HG03097 (cell line): ENCODE measurements around the gene FBXO3.
"Not testable (repeated sequence)": the region's sequence is repeated elsewhere in the genome, so short reads cannot be mapped to it uniquely, and the experiment has no call there.

Source experiments
- ATAC-seq: cut with Tn5 transposase; IDR thresholded peaks from one replicate; pipeline ENCODE4 v1.9.1; 2021; ENCODE audit not compliant: unreplicated experiment, low FRiP score

FBXO3 gene, protein sequence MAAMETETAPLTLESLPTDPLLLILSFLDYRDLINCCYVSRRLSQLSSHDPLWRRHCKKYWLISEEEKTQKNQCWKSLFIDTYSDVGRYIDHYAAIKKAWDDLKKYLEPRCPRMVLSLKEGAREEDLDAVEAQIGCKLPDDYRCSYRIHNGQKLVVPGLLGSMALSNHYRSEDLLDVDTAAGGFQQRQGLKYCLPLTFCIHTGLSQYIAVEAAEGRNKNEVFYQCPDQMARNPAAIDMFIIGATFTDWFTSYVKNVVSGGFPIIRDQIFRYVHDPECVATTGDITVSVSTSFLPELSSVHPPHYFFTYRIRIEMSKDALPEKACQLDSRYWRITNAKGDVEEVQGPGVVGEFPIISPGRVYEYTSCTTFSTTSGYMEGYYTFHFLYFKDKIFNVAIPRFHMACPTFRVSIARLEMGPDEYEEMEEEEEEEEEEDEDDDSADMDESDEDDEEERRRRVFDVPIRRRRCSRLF

DNA sequence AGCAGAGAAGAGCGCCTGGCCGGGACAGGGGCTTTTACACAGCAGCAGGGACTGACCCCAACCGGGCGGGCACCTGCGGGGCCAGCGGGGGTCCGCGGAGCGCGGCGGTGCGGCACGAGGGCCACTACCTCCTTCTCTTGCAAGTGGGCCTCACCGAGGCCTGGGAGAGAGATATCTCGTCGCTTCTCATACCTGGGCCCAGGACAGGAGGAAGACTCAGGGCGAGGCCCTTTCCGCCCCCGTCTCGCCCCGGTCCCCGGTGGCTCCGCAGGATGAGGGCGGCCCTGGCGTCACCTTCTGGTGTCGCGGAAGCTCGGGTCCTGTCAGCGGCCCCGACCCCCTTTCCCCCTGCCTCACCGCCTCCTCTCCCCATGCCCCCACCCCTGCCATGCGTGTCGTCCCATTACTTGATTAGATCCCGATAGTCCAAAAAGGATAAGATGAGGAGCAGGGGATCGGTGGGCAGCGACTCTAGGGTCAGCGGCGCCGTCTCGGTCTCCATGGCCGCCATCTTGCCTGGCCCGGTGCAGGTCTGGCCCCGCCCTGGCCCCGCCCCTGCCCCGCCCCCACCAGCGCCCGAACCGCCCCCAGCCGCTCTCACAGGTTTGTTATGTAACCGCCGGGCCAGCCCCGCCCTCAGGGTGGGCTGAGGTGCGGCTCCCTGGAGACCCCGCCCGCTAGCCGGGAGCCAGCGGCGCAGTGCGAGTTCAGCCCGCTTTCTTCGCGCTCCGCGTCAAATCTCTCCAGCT lies at the start of gene FBXO3:
Gene FBXO3, minus strand, starts transcription at position 534 of the 749 bp plus-strand sequence. Its CDS starts 23 bp downstream, at position 511.
- ATAC-seq, result peak; percentile 58

DNA sequence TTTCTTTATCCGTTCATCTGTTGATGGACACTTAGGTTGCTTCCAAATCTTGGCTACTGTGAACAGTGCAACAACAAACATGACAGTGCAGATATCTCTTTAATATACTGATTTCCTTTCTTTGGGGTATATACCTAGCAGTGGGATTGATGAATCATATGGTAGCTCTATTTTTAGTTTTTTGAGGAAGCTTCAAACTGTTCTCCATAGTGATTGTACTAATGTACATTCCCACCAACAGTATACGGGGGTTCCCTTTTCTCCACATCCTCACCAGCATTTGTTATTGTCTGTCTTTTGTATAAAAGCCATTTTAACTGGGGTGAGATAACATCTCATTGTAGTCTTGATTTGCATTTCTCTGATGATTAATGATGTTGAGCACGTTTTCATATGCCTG lies 48.7 kb upstream of the FBXO3 start:
- ATAC-seq, result not testable (repeated sequence)

DNA sequence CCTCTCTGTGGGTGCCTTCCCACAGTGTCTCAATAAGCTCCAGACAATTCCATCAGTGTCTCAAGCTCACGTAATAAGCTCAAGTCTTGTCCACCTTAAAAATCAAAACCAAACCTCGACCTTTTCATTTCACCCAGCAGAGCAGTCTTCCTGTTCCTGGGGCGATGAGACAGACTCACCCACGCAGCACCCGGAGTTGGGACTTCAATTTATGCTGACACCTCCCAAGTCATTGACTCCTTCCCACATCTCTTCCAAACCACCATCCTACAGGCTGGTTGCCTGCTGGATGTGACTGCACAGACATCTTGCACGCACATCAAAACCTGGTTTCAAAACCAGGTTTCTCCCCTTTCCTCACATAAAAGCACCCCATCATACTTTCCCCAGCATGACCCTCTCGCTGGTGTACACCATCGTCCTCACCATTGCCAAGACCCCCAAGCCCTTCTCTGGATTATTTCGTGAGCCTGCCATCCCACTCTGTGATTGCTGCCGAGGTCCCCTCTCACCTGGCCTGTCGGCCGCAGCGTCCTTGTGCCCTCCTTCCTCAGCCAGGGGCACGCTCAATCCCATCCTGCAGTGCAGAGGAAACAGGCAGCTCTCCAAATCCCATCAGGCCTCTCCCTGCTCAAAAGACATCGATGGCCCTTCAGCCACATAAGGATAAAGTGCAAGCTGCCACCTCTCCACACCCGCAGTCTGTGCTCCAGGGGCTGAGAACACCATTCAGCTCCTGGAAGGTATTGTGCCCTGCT lies 45.1 kb upstream of the FBXO3 start:
- ATAC-seq, result no peak

DNA sequence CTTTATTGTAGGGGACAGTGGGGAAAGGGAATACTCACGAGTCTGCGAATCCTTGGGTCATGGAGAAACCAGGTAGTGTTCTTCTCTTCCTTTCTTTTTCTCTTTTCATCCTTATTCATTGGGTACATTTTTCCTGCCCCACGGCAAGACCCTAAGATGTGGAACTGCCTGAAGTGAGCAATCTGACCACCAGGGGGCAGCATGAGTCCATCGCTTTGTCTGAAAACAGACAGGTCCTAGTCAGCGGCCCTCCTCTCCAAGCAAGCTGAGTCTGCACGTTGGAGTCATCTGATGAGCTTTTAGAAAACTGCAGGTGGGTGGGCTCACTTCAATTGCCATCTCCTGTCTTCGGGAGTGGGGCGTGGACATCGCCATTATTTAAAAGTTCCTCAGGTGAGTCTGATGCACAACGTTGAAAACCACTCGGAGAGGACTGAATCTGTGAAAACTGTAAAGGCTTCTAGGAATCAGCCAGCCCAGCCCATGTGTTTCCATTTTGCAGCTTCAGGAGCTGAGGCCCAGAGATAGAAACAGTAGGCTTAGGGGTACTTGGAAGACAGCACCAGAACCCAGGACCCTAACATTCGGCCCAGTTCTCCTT lies 34.0 kb upstream of the FBXO3 start:
- peak; percentile 65 for ATAC-seq

DNA sequence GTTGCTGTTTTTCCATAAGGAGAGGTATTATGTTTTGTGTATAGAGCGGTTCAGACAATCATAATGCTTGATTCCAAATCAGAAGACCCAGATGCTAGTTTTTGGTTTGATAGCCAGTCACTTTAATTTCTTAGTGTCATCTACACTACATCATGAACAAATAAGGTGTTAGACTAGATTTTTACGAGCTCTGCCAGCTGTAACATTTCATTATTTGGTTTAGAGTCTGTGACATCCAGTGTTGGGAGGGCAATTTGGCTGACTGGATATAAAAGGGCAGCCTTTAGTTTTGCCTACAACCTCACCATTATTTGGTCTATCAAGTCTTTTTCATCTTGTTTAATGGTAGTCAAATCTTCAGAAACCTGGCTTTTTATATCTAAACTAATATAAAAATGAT lies 30.2 kb upstream of the FBXO3 start:
- ATAC-seq, result no peak

DNA sequence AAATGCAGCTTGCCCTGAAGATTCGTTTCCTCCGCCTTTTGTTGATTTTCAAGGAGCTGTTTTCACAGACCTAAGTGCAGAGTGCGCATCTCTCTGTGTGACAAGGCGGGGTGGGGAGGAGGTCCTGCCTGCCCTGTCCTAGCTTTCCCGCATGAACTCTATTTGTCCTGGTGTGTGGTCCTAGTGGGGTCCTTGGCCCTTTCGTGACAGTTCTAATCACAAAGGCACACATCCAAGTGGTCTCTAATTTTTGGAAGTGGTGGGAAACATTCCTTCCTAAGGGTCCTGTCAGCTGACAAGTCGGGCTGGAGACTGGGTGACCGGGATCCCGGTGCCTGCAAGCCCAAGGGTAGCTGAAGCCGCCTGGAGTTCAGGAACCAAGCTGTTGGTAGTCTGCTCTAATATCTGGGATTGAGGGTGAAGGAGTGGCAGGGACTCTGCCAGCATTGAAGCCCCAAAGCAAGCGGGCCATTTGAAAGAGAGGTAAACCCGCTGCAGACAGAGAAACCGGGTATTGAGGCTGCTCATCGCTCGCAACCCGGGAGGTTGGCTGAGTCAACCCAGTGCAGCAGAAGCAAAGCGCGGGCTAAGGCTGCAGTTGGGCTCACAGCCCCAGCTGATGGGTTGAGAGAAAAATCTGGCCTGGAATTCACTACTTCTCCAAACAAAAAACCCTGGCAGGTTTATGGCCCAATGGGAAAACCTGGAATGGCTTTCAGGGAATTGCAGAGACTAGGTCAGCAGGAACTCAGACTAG lies 28.1 kb upstream of the FBXO3 start:
- ATAC-seq, result no peak

DNA sequence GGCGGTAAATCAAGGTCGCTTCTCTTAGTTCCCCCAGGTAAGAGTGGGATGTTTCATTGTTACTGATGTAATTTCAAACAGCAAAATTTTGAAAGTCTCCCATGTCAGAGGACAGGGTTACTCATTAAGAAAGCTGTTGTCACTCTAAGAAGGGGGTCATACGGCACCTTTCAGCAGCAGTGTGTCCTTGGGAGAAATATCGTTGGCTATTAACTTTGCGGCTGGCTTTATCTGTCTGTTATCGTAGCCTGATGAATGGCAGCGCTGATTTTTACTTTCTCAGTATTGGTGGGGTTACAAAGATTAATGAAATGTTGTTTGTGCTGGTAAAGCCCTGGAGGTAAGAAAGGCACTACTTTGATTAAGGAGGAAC lies 27.5 kb upstream of the FBXO3 start:
- ATAC-seq, result no peak

DNA sequence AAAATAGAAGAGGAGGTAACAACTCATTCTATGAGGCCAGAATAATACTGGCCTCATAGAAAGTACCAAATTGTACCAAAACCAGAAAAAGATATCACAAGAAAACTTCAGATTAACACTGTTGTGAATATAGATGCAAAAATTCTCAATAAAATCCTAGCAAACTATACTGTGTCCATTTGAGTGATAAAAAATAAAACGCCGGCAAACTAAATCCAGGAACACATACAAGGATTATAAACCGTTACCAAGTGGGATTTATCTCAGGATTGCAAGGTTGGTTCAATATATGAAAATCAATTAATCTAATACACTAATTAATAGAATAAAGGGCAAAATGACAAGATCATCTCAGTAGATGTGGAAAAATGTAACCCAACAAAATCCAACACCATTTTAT lies 23.6 kb upstream of the FBXO3 start:
- no peak for ATAC-seq

DNA sequence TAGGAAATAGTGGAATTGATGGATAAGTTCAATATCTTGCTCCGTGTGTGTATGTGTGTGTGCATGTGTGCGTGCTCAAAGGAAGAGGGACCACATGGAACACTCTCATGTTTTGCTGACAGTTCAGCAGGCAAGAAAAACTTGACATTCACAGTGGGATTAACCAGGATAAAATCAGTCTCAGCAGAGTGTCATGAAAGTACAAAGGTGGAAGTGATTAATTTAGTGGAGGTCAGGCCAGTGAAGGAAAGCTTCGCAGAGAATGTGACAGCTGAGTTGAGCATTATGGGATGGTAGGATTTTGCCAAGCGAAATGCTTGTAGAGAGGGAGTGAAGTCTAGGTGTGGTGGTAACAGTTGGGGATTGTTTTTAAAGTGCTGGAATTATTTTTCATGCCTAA lies 15.7 kb upstream of the FBXO3 start:
- ATAC-seq, result no peak

DNA sequence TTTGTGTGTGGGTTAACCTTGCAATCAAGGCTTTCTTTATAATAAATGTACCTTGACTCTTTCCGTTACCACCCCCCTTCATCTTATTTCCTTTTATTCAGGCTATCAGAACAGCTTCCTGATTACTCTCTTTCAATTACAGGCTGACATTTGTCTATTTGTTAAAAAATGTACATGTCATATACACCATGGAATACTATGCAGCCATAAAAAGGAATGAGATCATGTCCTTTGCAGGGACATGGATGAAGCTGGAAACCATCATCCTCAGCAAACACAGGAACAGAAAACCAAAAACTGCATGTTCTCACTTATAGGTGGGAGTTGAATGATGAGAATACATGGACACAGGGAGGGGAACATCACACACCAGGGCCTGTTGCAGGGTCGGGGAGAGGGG lies 13.8 kb upstream of the FBXO3 start:
- ATAC-seq, result not testable (repeated sequence)

DNA sequence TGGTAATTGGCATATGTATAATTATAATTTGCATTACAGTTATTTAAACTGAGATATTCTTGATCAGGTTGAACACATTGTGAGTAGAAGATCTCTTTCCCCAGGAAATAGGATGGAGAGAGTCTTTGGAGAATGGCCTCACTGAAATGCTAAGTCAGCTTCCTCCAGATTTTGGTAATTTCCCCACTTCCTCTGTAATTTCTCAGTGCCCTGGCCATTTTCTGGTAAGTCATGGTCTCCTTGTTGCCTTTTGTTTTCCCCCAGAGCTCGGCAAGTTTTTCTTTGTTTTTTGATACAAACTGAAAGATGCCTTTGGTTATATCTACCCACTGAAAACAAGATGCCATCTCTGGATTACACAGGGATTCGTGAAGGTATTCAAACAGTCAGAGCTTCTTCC lies 12.8 kb upstream of the FBXO3 start:
- ATAC-seq, result no peak

DNA sequence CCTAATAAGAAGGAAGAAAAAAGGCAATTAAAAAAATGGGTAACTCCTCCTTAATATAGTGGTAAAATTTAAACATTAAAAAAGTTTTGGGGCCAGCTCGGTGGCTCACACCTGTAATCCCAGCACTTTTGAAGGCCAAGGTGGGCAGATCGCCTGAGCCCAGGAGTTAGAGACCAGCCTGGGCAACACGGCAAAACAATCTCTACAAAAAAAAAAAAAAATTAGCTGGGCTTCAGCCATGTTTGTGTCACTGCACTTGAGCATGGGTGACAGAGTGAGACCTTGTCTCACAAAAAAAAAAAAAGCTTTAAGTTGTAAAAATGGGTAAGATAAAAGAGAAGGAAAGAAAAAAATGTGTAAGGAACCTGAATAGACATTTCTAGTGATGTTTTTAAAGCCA lies 11.3 kb upstream of the FBXO3 start:
- no peak for ATAC-seq

DNA sequence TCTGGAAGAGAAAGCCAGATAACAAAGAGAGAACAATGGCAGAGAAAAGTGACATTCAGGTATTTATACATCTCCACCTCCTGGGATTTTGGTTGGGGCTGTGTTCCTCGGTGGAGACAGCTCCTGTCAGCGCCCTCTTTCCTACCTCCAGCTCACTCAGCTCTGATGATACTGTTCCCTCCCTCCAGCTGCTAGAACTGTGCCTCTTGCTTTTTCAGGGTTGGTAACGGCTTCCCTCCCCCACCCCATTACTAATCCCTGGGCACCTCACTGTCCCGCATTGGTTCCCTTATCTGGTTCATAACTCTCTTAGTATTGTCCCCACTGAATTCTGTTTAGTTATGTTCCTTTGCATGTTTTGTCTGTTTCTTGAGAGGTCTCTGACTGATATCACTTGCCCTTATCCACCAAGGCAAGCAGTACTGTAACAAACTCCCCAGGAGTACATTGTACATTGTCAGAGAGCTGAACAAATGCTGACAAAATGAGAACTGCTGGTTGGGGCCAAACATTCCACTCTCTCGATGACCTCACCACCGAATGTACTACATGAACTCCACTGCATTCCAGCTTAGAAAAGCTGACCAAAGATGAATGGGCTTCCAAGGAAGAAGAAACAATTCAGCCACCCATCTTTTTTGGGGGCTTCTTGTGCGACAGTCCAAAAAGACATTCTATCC lies 5.7 kb upstream of the FBXO3 start:
- ATAC-seq, result no peak

DNA sequence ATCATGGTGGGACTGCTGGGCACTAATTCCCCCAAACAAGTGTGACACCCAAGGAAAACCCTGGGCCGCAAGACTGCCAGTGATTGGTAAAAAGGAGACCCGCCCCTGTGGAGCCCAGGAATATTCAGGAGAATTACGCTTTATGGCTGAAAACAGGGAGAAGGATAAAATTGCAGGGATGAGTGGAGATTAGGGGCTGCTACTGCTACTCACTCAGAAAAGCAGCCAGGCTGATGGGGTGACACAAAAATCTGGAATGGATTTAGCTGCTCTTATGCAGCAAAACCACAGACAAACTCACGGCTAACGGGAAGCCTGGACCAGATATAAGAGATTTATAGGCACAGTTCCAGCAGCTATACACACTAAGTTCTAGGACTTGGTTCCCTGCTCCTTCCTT lies 4.4 kb upstream of the FBXO3 start:
- ATAC-seq, result no peak

DNA sequence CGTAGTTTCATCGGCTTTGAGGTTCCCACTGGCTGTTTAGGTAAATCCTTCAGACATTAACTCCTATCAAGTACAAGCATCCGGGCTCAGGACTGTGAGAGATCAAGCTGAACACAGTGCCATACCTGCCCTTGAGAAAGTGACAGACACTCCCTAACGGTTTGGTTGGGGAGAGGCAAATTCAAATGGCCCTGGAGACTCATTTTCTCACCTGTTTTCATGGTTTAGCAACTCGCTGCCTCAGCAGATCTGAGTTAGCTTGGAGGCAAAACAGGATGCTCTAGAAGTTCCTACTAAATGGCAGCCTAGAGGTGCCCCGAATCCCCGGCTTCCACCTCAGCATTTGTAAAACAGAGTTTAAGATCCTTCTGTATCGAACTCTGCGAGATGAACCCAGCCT lies 3.6 kb upstream of the FBXO3 start:
- no peak for ATAC-seq

DNA sequence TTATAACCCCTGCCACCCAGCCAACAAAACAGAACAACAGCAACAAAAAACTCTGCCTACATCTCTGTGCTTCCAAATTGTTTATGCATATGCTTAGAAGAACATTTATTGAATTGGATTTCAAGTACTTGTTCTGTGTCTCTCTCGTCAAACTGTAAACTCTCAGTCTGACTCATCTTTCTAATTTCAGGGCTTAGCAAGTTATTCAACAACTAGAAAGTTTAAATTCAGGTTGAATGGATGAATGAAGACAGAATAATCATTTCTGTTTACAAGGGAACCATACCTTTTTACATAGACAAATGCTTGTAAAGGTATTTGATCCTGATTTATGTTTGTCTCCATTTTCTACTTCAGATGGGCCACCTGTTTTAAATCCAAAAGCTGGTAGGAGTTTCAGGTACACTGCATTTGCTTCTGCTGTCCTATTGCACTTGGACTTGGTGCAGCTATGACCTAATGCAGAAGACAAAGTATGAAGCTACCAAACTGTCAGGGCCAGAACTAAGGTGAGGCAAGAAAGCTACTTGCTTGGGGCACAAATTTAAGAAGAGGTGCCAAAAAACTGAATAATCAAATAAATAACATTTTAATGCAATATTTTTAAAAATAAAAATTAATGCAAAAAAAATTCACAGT lies 1.6 kb upstream of the FBXO3 start:
- ATAC-seq, result peak; percentile 39

DNA sequence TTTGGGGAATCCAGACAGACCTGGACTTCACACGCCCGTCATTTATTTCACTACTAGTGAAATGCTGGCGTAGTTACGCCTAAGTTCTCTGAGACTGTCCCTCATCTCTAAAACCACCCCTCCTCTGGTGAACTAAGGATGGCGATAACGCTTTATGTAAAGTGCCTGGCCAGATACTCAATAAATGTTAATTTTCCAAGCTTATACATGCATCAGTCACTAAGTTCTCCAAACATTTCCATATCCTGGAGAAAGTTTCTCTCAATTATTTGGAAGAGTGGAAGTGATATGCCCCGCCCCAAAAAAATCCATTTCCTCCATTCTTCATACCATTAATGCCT lies 1.1 kb upstream of the FBXO3 start:
- ATAC-seq, result no peak

DNA sequence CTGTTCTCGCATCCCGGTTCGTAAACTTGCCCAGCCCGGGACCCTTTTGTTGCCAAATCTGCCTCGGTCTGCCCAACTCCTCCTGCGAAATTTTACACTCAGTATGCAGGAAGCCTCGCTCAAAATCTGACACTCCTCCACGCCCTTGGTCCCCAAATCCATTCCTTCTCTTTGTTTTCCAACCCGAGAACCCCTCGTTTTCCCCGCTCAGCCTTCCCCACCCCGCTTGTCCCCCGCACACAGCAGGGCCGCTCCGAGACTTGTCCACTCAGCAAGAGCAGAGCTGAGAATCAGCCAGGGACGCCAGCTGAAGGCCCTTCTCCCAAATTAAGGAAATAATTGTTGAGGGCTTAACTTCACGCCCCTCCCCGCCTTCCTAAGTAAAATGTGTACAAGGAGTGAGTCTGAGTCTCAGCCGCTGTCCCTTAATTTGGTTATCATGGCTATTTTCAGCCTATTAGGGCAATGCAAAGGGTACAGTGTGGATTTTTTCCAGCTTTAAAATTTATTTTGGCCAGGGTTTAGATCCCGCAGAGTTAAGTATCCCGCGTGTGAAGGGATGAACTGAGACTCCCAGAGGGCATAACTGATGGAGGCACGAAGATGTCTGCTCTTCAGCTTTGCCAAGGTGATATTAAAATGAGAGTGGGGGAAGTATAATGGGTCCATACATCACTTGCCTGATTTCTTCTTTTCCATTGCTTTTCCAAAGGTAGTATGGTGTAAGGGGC lies 581 bp upstream of the FBXO3 start:
- no peak for ATAC-seq
